ENCODE data around the gene LTN1. TPM values are rescaled to one million over a fixed set of nuclear protein-coding genes. Genes with fewer than 3 reads are reported as not detected.

LTN1 gene
- total RNA-seq, 1 donor from 2014 or later, result 9.9 TPM

- DNase-seq (ENCODE audit: low spot score) (no peak), ATAC-seq (peak; percentile 76)
These were observed 6.0 kb downstream of the LTN1 start for GRCh38 chr21:28986677-28987076.

GRCh38 chr21:28982637-28983036 lies 10.0 kb downstream of the LTN1 start:
- no peak for ATAC-seq
- no peak for DNase-seq (ENCODE audit: low spot score)

- no peak for ATAC-seq
- no peak for DNase-seq (ENCODE audit: low spot score)
These were observed 13.6 kb downstream of the LTN1 start for GRCh38 chr21:28979092-28979491.

GRCh38 chr21:28975397-28975796 lies 17.3 kb downstream of the LTN1 start:
- DNase-seq (ENCODE audit: low spot score) (no peak), ATAC-seq (no peak)

GRCh38 chr21:28974531-28975227 lies 18.0 kb downstream of the LTN1 start:
- DNase-seq (ENCODE audit: low spot score), result no peak
- no peak for ATAC-seq

GRCh38 chr21:28972398-28972797 lies 20.3 kb downstream of the LTN1 start:
- ATAC-seq (no peak), DNase-seq (ENCODE audit: low spot score) (no peak)

- ATAC-seq, result no peak
- DNase-seq (ENCODE audit: low spot score), result no peak
These were observed 21.5 kb downstream of the LTN1 start for GRCh38 chr21:28971171-28971570.

GRCh38 chr21:28963831-28964230 lies 28.8 kb downstream of the LTN1 start:
- ATAC-seq, result no peak
- DNase-seq (ENCODE audit: low spot score), result no peak

- no peak for ATAC-seq
- no peak for DNase-seq (ENCODE audit: low spot score)
These were observed 30.2 kb downstream of the LTN1 start for GRCh38 chr21:28962465-28962864.

GRCh38 chr21:28961927-28962326 lies 30.8 kb downstream of the LTN1 start:
- DNase-seq (ENCODE audit: low spot score) (no peak), ATAC-seq (no peak)

- ATAC-seq, result no peak
- no peak for DNase-seq (ENCODE audit: low spot score)
These were observed 32.4 kb downstream of the LTN1 start for GRCh38 chr21:28960245-28960644.

GRCh38 chr21:28959367-28960099 lies 33.1 kb downstream of the LTN1 start:
- DNase-seq (ENCODE audit: low spot score) (no peak), ATAC-seq (no peak)

- ATAC-seq (no peak), DNase-seq (ENCODE audit: low spot score) (no peak)
These were observed 39.4 kb downstream of the LTN1 start for GRCh38 chr21:28953247-28953646.

GRCh38 chr21:28952686-28953085 lies 40.0 kb downstream of the LTN1 start:
- no peak for DNase-seq (ENCODE audit: low spot score)
- ATAC-seq, result no peak

GRCh38 chr21:28949318-28949717 lies 43.4 kb downstream of the LTN1 start:
- no peak for DNase-seq (ENCODE audit: low spot score)
- ATAC-seq, result no peak

GRCh38 chr21:28944296-28944695 lies 48.4 kb downstream of the LTN1 start:
- ATAC-seq, result peak; percentile 75
- no peak for DNase-seq (ENCODE audit: low spot score)

- ATAC-seq (no peak), DNase-seq (ENCODE audit: low spot score) (no peak)
These were observed 49.0 kb downstream of the LTN1 start for GRCh38 chr21:28943631-28944030.

GRCh38 chr21:28938726-28939125 lies 54.0 kb downstream of the LTN1 start:
- ATAC-seq (no peak), DNase-seq (ENCODE audit: low spot score) (no peak)

- DNase-seq (ENCODE audit: low spot score), result no peak
These were observed 54.9 kb downstream of the LTN1 start for GRCh38 chr21:28937737-28938136.

GRCh38 chr21:28936721-28937120 lies 56.0 kb downstream of the LTN1 start:
- DNase-seq (ENCODE audit: low spot score) (no peak), ATAC-seq (no peak)

More at GRCh38 chr21:28937737-28938136, 54.9 kb downstream of the LTN1 start:
- no peak for ATAC-seq

GRCh38 chr21:28936036-28936435 lies 56.6 kb downstream of the LTN1 start:
- no peak for DNase-seq (ENCODE audit: low spot score)
- ATAC-seq, result no peak

GRCh38 chr21:28932717-28933116 lies 60.0 kb downstream of the LTN1 start:
- ATAC-seq (no peak), DNase-seq (ENCODE audit: low spot score) (no peak)

Data from left lobe of liver (tissue), 2 donors.